CD4-positive, alpha-beta T cell (primary cell): Measurements from ENCODE around the gene MAP3K12. TPM values are rescaled to one million over a fixed set of nuclear protein-coding genes. Genes with fewer than 3 reads are reported as not detected.

ENCODE experiments used
- ATAC-seq: fragments of 200-7000 bp; cut with Tn5 transposase; one replicate; pipeline ENCODE4 v1.10.0; 2022; ENCODE audit warnings: mild to moderate bottlenecking; ENCODE audit not compliant: poor library complexity
- CTCF ChIA-PET: fragments of 350-600 bp; sonication (Branson Sonifier 250); formaldehyde crosslinking; loops from one replicate; lab custom pipeline; 2021; ENCODE audit warnings: antibody characterized with exemption, inconsistent platforms; lab: Charles Lee
- POLR2A ChIA-PET: fragments of 350-600 bp; sonication (Branson Sonifier 250); formaldehyde crosslinking; loops from one replicate; lab custom pipeline; 2021; ENCODE audit warnings: antibody characterized with exemption, inconsistent platforms; lab: Charles Lee
- DNase-seq, 14 experiments: peaks; one replicate each; pipeline ENCODE4 v3.0.0-alpha.2; 2013 to 2020; ENCODE audit warnings: mixed read lengths in 2 of 14
- H3K27ac ChIP-seq, 2 donors: one replicate each; pipeline versions ENCODE4 v1.5.1 to v1.7.0; 2013; ENCODE audit warnings: low read length in 2 of 2, low read depth in 1 of 2, mild to moderate bottlenecking in 1 of 2
- H3K27me3 ChIP-seq, 2 experiments: 1 replicate in 1 of 2; 2 replicates in 1 of 2; pipeline versions ENCODE4 v1.6.1 to v1.7.0; 2013; ENCODE audit warnings: low read length in 2 of 2, control low read depth in 1 of 2, mild to moderate bottlenecking in 1 of 2, moderate library complexity in 1 of 2; ENCODE audit not compliant: insufficient read depth in 2 of 2, control insufficient read depth in 1 of 2
- H3K36me3 ChIP-seq: one replicate; pipeline ENCODE4 v1.6.1; 2013; ENCODE audit warnings: low read length, control low read depth; ENCODE audit not compliant: insufficient read depth
- H3K4me1 ChIP-seq: one replicate; pipeline ENCODE4 v1.6.1; 2013; ENCODE audit warnings: low read length, control low read depth; ENCODE audit not compliant: insufficient read depth
- H3K4me3 ChIP-seq: one replicate; pipeline ENCODE4 v1.5.1; 2013; ENCODE audit warnings: mild to moderate bottlenecking, low read length, moderate library complexity
- H3K9me3 ChIP-seq, 2 experiments: 1 replicate in 1 of 2; 2 replicates in 1 of 2; pipeline versions ENCODE4 v1.6.1 to v1.7.0; 2013; ENCODE audit warnings: low read length in 2 of 2, mild to moderate bottlenecking in 2 of 2, control low read depth in 1 of 2, moderate library complexity in 1 of 2; ENCODE audit not compliant: control insufficient read depth in 1 of 2, insufficient read depth in 1 of 2
- H3K27ac Mint-ChIP-seq: one replicate; pipeline ENCODE4 v1.8.0; 2020; ENCODE audit warnings: mixed read lengths
- H3K27me3 Mint-ChIP-seq: one replicate; pipeline ENCODE4 v1.8.0; 2021; ENCODE audit warnings: mixed read lengths
- H3K36me3 Mint-ChIP-seq: one replicate; pipeline ENCODE4 v1.8.0; 2021; ENCODE audit warnings: low read depth, mixed read lengths
- H3K4me1 Mint-ChIP-seq: one replicate; pipeline ENCODE4 v1.8.0; 2021; ENCODE audit warnings: low read depth, mixed read lengths
- H3K4me3 Mint-ChIP-seq: one replicate; pipeline ENCODE4 v1.8.0; 2020; ENCODE audit warnings: mild to moderate bottlenecking, mixed read lengths
- H3K9me3 Mint-ChIP-seq: one replicate; pipeline ENCODE4 v1.8.0; 2020; ENCODE audit warnings: mixed read lengths
- CTCF ChIP-seq: fragments of 200-600 bp; IDR thresholded peaks from one replicate; pipeline ENCODE4 v1.8.0; 2022; ENCODE audit warnings: antibody characterized with exemption, mild to moderate bottlenecking
- intact Hi-C, 2 experiments: fragments of 100-400 bp; cut with DNase I in 1 of 2; cut with micrococcal nuclease in 1 of 2; formaldehyde crosslinking; loops; one replicate each; pipeline versions ENCODE4 v1.15.1 to v1.9.0; 2023 to 2025; cut with DNase I, micrococcal nuclease
- total RNA-seq, 174 experiments: library from RNA in 2 of 174; stranded (reverse) in 2 of 174; gene quantifications; one replicate each; pipeline ENCODE4 v1.2.3 and lab custom pipeline; 2021 to 2026

MAP3K12 gene
- total RNA-seq, 2 experiments from 2014 or later = 12.6 to 15.2 TPM

GRCh38 chr12:53479331-53479730, 19.9 kb downstream of the MAP3K12 start:
- Mint-ChIP-seq H3K4me3 (no peak overlapping the region), H3K27ac (no peak overlapping the region), H3K27me3 (no peaks in the 10 kb centered on the region), H3K4me1 (peaks cover 38% of the 10 kb centered on the region), H3K36me3 (peaks cover 95% of the 10 kb centered on the region), H3K9me3 (no peaks in the 10 kb centered on the region)
- ATAC-seq (no peak), DNase-seq (no peak)
- CTCF ChIA-PET = interaction anchor here (0.6 to 3.2 kb wide), 4 partner anchors 9 to 29 kb away, joined by 4 to 14 read pairs (median 4); no protein-coding TSS in a partner anchor
- POLR2A ChIA-PET = interaction anchor here (1.7 kb wide), 2 partner anchors 13 to 22 kb away, joined by 5 to 7 read pairs; partner anchors contain the start of gene TARBP2
- no peak overlapping the region for H3K4me3 ChIP-seq
- no peaks in the 10 kb centered on the region for H3K9me3 ChIP-seq
- peaks cover 8% of the 10 kb centered on the region for H3K4me1 ChIP-seq
- H3K27me3 ChIP-seq = no peaks in the 10 kb centered on the region
- intact Hi-C loops = no loop called here
- no peak overlapping the region for H3K27ac ChIP-seq
- TF ChIP-seq CTCF = no peak
- H3K36me3 ChIP-seq = peaks cover 97% of the 10 kb centered on the region

DNA sequence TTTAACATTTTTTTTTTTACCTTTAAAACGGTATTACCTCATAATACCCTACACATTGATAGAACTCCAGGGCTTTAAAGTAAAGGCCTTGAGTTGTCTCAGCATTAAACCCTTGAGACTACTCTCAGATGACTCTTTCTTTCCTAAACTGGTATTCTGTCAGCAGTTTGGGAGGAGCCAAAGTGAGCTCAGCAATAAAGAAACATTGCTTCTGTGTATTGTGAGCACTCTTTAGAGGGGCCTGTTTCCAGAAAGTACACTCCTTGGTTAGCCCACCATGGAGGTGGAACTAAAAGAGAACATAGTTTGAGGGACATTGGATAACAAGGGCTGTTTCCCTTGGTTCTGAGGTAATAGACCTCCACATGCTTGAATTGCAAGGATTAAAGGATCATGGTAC, 20.4 kb downstream of the MAP3K12 start:
- TF ChIP-seq CTCF = no peak
- no peaks in the 10 kb centered on the region for H3K27me3 ChIP-seq
- H3K27ac Mint-ChIP-seq = no peak overlapping the region
- H3K4me3 Mint-ChIP-seq = no peak overlapping the region
- peaks cover 42% of the 10 kb centered on the region for H3K4me1 Mint-ChIP-seq
- ChIA-PET POLR2A (interaction anchor here (1.3 to 1.7 kb wide), 3 partner anchors 8 to 22 kb away, joined by 3 to 7 read pairs (median 5); partner anchors contain the start of gene TARBP2), CTCF (interaction anchor here (0.6 to 3.2 kb wide), 4 partner anchors 11 to 126 kb away, joined by 4 to 14 read pairs (median 4); no protein-coding TSS in a partner anchor)
- H3K9me3 ChIP-seq = no peaks in the 10 kb centered on the region
- intact Hi-C loops = no loop called here
- peaks cover 8% of the 10 kb centered on the region for H3K4me1 ChIP-seq
- H3K36me3 Mint-ChIP-seq = peaks cover 95% of the 10 kb centered on the region
- DNase-seq (no peak), ATAC-seq (no peak)
- H3K27me3 Mint-ChIP-seq = no peaks in the 10 kb centered on the region
- peaks cover 97% of the 10 kb centered on the region for H3K36me3 ChIP-seq
- H3K9me3 Mint-ChIP-seq = no peaks in the 10 kb centered on the region
- H3K4me3 ChIP-seq = no peak overlapping the region
- no peak overlapping the region for H3K27ac ChIP-seq

GRCh38 chr12:53476769-53477209, 22.5 kb downstream of the MAP3K12 start:
- Mint-ChIP-seq H3K36me3 (peaks cover 99% of the 10 kb centered on the region), H3K27ac (peak overlapping the region; percentile 52), H3K4me3 (no peak overlapping the region), H3K4me1 (peaks cover 54% of the 10 kb centered on the region), H3K27me3 (no peaks in the 10 kb centered on the region), H3K9me3 (no peaks in the 10 kb centered on the region)
- Histone ChIP-seq H3K27ac (no peak overlapping the region), H3K4me1 (peaks cover 11% of the 10 kb centered on the region), H3K36me3 (peaks cover 96% of the 10 kb centered on the region), H3K27me3 (no peaks in the 10 kb centered on the region), H3K9me3 (no peaks in the 10 kb centered on the region), H3K4me3 (no peak overlapping the region)
- TF ChIP-seq CTCF = peak; percentile 35
- intact Hi-C loops = loop anchor here in 1 of 2 experiments (2.0 kb wide), 1 partner anchor 26 kb away; no protein-coding TSS in a partner anchor
- ChIA-PET CTCF (interaction anchor here (0.8 to 3.2 kb wide), 4 partner anchors 9 to 90 kb away, joined by 3 to 14 read pairs (median 4); no protein-coding TSS in a partner anchor), POLR2A (interaction anchor here (0.7 to 4.7 kb wide), 4 partner anchors 12 to 32 kb away, joined by 4 to 31 read pairs (median 6); partner anchors contain the start of genes MAP3K12 and TARBP2)
- ATAC-seq = peak; percentile 31
- peak in 3 of 14 experiments; percentile 23 to 45 (median 37) for DNase-seq
